Gastrocnemius medialis (tissue), 4 donors: ENCODE data around the gene CXCL14. TPM values are rescaled to one million over a fixed set of nuclear protein-coding genes. Genes with fewer than 3 reads are reported as not detected.
A peak's percentile ranks its signal among the peaks of the same experiment; 100 is the strongest.

Experiments
- ATAC-seq, 2 donors: fragments of 150-250 bp; one replicate each; pipeline ENCODE4 v1.9.1; 2016
- DNase-seq, 2 donors: peaks; one replicate each; pipeline ENCODE4 v3.0.0-alpha.2; 2019
- H3K27ac ChIP-seq, 4 donors: fragments of 200-600 bp; sonication (generic); 1 replicate in 1 of 4; 2 replicates in 3 of 4; pipeline ENCODE4 v1.5.1; 2016 to 2018; ENCODE audit warnings: mild to moderate bottlenecking in 2 of 4, moderate library complexity in 1 of 4
- H3K27me3 ChIP-seq, 3 donors: fragments of 200-600 bp; sonication (generic) in 2 of 3; 1 replicate in 1 of 3; 2 replicates in 2 of 3; pipeline versions ENCODE4 v1.5.1 to v1.6.0; 2016 to 2019; ENCODE audit warnings: mild to moderate bottlenecking in 1 of 3, moderate library complexity in 1 of 3
- H3K36me3 ChIP-seq, 2 donors: fragments of 200-600 bp; sonication (generic) in 1 of 2; one replicate each; pipeline ENCODE4 v1.5.1; 2017 to 2018
- H3K4me1 ChIP-seq, 2 donors: fragments of 200-600 bp; sonication (generic) in 1 of 2; one replicate each; pipeline ENCODE4 v1.5.1; 2016 to 2017; ENCODE audit warnings: mild to moderate bottlenecking in 2 of 2
- H3K4me3 ChIP-seq, 4 donors: fragments of 200-600 bp; sonication (generic) in 3 of 4; 1 replicate in 1 of 4; 2 replicates in 3 of 4; pipeline ENCODE4 v1.5.1; 2016 to 2019; ENCODE audit warnings: mild to moderate bottlenecking in 2 of 4
- H3K9me3 ChIP-seq, 3 donors: fragments of 200-600 bp; sonication (generic) in 2 of 3; 1 replicate in 1 of 3; 2 replicates in 2 of 3; pipeline ENCODE4 v1.5.1; 2016 to 2019
- CTCF ChIP-seq, 5 experiments: fragments of 450-650 bp in 3 of 5; fragments of 200-600 bp in 2 of 5; sonication (generic) in 2 of 5; IDR thresholded peaks in 4 of 5; conservative IDR thresholded peaks in 1 of 5; 1 replicate in 4 of 5; 2 replicates in 1 of 5; pipeline ENCODE4 v1.5.1; 2016 to 2019; ENCODE audit warnings: antibody characterized with exemption in 5 of 5, mild to moderate bottlenecking in 3 of 5, moderate library complexity in 3 of 5
- POLR2A ChIP-seq, 2 donors: fragments of 450-650 bp; IDR thresholded peaks; one replicate each; pipeline ENCODE4 v1.6.1; 2017; ENCODE audit warnings: antibody characterized with exemption in 2 of 2, mild to moderate bottlenecking in 2 of 2, moderate library complexity in 2 of 2
- in situ Hi-C, 4 donors: fragments of 200-750 bp; cut with MboI; loops; one replicate each; pipeline versions ENCODE4 v1.15.0 to v1.8.0; 2017; ENCODE audit warnings: low sequenced_read_pairs in 4 of 4
- intact Hi-C: fragments of 100-400 bp; cut with DNase I; formaldehyde crosslinking; loops from one replicate; pipeline ENCODE4 v1.15.1; 2023; ENCODE audit warnings: low total_unique reads
- total RNA-seq, 4 donors: library from RNA; depleted of rRNA; stranded (reverse); fragments of >200 nt; gene quantifications; one replicate each; pipeline versions ENCODE4 v1.1.0 to v1.2.3, GENCODE V29; 2016

Gene CXCL14
- total RNA-seq, 4 donors from 2014 or later: 2.3 to 96.2 (median 17.8) TPM

GRCh38 chr5:135569755-135570452, 8.9 kb downstream of the CXCL14 start:
- H3K27me3 ChIP-seq: no peaks in the 10 kb centered on the region
- intact Hi-C loops: loop anchor here (5.0 kb wide), 1 partner anchor 103 kb away; no protein-coding TSS in a partner anchor
- in situ Hi-C loops: loop anchor here in 1 of 4 donors (25.0 kb wide), 1 partner anchor 267 kb away; the partner anchor contains the start of gene SLC25A48

GRCh38 chr5:135568923-135569360, 9.8 kb downstream of the CXCL14 start:
- in situ Hi-C loops (loop anchor here in 1 of 4 donors (25.0 kb wide), 1 partner anchor 268 kb away; the partner anchor contains the start of gene SLC25A48), intact Hi-C loops (loop anchor here (5.0 kb wide), 1 partner anchor 102 kb away; no protein-coding TSS in a partner anchor)
- Histone ChIP-seq H3K27ac (no peak overlapping the region), H3K4me1 (no peaks in the 10 kb centered on the region), H3K9me3 (no peaks in the 10 kb centered on the region), H3K4me3 (no peak overlapping the region), H3K27me3 (no peaks in the 10 kb centered on the region), H3K36me3 (no peaks in the 10 kb centered on the region)
- no peak for ATAC-seq
- no peak for TF ChIP-seq CTCF (IDR thresholded peaks at IDR 0.05 in 4 of 5, conservative IDR thresholded peaks at IDR 0.05 in 1 of 5)
- TF ChIP-seq POLR2A (IDR thresholded peaks at IDR 0.05): no peak
- no peak for DNase-seq

More at GRCh38 chr5:135569755-135570452, 8.9 kb downstream of the CXCL14 start:
- peak in 1 of 5 experiments; percentile 14 for TF ChIP-seq CTCF (IDR thresholded peaks at IDR 0.05 in 4 of 5, conservative IDR thresholded peaks at IDR 0.05 in 1 of 5)
- TF ChIP-seq POLR2A (IDR thresholded peaks at IDR 0.05): no peak
- Histone ChIP-seq H3K27ac (no peak overlapping the region), H3K36me3 (no peaks in the 10 kb centered on the region), H3K4me1 (no peaks in the 10 kb centered on the region), H3K4me3 (no peak overlapping the region), H3K9me3 (no peaks in the 10 kb centered on the region)
- DNase-seq: no peak
- no peak for ATAC-seq

GRCh38 chr5:135568246-135568645, 10.5 kb downstream of the CXCL14 start:
- Histone ChIP-seq H3K4me1 (no peaks in the 10 kb centered on the region), H3K27ac (no peak overlapping the region), H3K9me3 (no peaks in the 10 kb centered on the region), H3K36me3 (no peaks in the 10 kb centered on the region), H3K4me3 (no peak overlapping the region), H3K27me3 (no peaks in the 10 kb centered on the region)
- no peak for TF ChIP-seq CTCF (IDR thresholded peaks at IDR 0.05 in 4 of 5, conservative IDR thresholded peaks at IDR 0.05 in 1 of 5)
- no peak for TF ChIP-seq POLR2A (IDR thresholded peaks at IDR 0.05)
- in situ Hi-C loops: loop anchor here in 1 of 4 donors (25.0 kb wide), 1 partner anchor 269 kb away; the partner anchor contains the start of gene SLC25A48
- DNase-seq: no peak
- no peak for ATAC-seq
- intact Hi-C loops: loop anchor here (5.0 kb wide), 1 partner anchor 101 kb away; no protein-coding TSS in a partner anchor

- ATAC-seq (no peak), DNase-seq (no peak)
- Histone ChIP-seq H3K36me3 (no peaks in the 10 kb centered on the region), H3K27ac (no peak overlapping the region), H3K4me3 (no peak overlapping the region), H3K9me3 (no peaks in the 10 kb centered on the region), H3K27me3 (no peaks in the 10 kb centered on the region), H3K4me1 (no peaks in the 10 kb centered on the region)
- in situ Hi-C loops (loop anchor here in 1 of 4 donors (25.0 kb wide), 1 partner anchor 270 kb away; the partner anchor contains the start of gene SLC25A48), intact Hi-C loops (loop anchor here (5.0 kb wide), 1 partner anchor 100 kb away; no protein-coding TSS in a partner anchor)
- TF ChIP-seq POLR2A (IDR thresholded peaks at IDR 0.05) (no peak), CTCF (IDR thresholded peaks at IDR 0.05 in 4 of 5, conservative IDR thresholded peaks at IDR 0.05 in 1 of 5) (no peak)
Measured at GRCh38 chr5:135567661-135568060, 11.1 kb downstream of the CXCL14 start.
